Hippocampal formation (tissue), 2 donors: ENCODE data around the gene CFAP57.
"Not testable (repeated sequence)": the region's sequence is repeated elsewhere in the genome, so short reads cannot be mapped to it uniquely, and the experiment has no call there.

Source experiments
- DNase-seq, 2 donors: peaks; one replicate each; lab custom pipeline; 2025; lab: John Stamatoyannopoulos, UW

The CFAP57 gene

GRCh38 chr1:43171876-43172526 lies at the start of gene CFAP57, which contains the start of gene EBNA1BP2:
CFAP57 (plus strand) TSS chr1:43172330; CDS start chr1:43172754, 424 bp downstream.
EBNA1BP2 (minus strand) TSS chr1:43172290; CDS start chr1:43172118, 172 bp downstream.
- peak; percentile 80 to 91 for DNase-seq

GRCh38 chr1:43123031-43123430 lies 49.1 kb upstream of the CFAP57 start:
- no peak for DNase-seq

- DNase-seq, result no peak
Observed at GRCh38 chr1:43128816-43129215, 43.3 kb upstream of the CFAP57 start.

- DNase-seq, result no peak
Observed at GRCh38 chr1:43129426-43129825, 42.7 kb upstream of the CFAP57 start.

DNA sequence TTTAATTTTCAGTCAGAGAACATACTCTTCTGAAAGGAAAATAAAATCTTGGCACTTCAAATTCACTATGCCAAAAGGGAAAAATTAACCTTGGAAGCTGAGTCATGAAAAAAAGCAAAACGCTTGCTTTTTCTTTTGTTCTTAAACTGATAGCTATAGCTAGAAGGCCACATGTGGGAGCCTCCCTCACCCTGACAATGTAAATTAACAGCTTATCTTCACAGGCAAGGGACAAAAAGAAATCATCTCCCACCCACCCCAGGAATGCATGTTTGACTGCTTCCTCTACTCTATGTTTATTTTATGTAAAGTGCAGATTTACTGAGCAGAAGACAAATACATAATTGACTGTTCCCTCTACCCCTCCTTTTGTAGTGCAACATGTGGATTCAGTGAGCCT lies 38.1 kb upstream of the CFAP57 start:
- no peak for DNase-seq

DNA sequence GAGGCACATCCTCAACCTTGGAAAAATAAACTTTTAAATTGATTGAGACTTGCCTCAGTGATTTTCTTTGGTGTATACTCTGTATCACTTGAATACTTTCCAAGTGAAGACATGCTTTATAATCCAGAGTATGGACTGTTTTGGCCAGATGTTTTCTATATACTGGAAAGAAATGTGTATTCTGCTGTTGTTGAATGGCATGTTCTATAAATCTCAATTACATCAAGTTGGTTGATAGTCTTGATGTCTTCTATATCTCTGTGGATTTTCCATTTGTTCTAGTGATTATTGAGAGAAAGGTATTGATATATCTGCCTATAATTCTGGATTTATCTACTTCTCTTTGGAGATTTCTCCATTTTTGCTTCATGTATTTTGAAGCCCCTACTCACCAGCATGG lies 37.5 kb upstream of the CFAP57 start:
- DNase-seq, result no peak

DNA sequence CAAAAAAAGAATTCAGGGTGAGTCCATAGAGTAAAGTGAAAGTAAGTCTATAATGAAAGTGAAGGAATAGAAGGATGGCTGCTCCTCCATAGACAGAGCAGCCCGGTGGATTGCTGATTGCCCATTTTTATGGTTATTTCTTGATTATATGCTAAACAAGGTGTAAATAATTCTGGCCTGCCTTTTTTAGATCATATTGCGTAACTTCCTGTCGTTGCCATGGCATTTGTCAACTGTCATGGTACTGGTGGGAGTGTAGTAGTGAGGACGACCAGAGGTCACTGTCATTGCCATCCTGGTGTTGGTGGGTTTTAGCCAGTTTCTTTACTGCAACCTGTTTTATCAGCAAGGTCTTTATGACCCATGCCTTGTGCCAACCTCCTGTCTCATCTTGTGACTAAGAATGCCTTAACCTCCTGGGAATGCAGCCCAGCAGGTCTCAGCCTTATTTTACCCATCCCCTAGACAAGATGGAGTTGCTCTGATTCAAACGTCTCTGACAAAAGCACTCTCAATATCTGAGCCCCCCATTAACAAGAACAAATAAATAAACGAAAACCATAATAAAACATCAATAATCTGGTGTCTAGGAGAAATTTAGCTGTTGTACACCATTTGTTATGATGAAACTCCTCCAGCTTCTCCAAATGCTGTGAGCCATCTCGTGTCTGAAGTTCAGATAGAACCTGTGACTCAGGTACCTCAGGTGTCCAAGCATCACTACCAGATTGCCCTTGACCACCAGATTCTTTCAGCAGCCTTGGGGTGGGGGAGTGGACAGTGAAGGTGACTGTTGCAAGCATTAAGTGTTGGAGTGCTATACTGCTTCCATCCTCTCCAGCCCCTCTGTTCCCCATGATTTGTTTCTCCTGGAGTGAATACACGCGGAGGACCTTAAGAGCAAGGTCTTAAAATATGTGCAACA lies 36.0 kb upstream of the CFAP57 start:
- no peak for DNase-seq

GRCh38 chr1:43137445-43138052 lies 34.6 kb upstream of the CFAP57 start:
- peak; percentile 22 to 34 for DNase-seq

- DNase-seq, result not testable (repeated sequence)
Observed at GRCh38 chr1:43139295-43139694, 32.8 kb upstream of the CFAP57 start.

DNA sequence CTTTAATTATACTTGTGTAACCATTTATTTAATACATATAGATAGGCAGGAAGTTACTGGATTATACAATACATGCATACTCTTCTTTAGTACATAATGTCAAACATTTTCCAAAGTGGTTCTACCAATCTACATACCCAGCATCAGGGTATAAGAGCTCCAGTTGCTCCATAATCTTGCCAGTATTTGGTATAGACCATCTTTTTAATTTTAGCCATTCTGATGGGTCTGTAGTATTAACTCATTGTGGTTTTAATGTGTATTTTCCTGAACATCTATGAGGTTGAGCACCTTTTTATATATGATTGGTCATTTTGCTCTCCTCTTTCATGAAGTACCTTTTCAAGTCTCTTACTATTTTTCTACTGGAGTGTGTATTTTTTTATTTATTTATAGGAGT lies 32.1 kb upstream of the CFAP57 start:
- DNase-seq, result no peak

DNA sequence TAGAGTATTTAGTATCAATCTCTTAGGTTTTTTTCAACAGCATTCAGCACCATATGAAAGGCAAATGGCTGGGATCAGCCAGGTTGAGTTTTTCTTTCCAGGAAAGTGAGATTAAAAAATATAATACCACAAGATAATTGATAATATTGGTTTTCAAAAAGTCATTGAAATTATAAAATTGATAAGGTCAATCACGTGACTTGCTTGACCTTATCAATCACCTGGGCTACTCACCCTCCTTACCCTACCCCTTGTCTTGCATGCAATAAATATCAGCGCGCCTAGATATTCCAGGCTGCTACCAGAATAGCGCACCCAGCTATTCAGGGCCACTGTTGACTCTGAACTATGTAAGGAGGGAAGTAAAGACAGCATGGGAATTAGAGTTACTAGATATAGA lies 31.5 kb upstream of the CFAP57 start:
- no peak for DNase-seq

- DNase-seq, result no peak
Observed at GRCh38 chr1:43143441-43143888, 28.7 kb upstream of the CFAP57 start.

GRCh38 chr1:43144237-43144636 lies 27.9 kb upstream of the CFAP57 start:
- DNase-seq, result no peak

GRCh38 chr1:43147625-43148327 lies 24.4 kb upstream of the CFAP57 start:
- peak in 1 of 2 donors; percentile 12 for DNase-seq

- no peak for DNase-seq
Observed at GRCh38 chr1:43149889-43150288, 22.2 kb upstream of the CFAP57 start.

DNA sequence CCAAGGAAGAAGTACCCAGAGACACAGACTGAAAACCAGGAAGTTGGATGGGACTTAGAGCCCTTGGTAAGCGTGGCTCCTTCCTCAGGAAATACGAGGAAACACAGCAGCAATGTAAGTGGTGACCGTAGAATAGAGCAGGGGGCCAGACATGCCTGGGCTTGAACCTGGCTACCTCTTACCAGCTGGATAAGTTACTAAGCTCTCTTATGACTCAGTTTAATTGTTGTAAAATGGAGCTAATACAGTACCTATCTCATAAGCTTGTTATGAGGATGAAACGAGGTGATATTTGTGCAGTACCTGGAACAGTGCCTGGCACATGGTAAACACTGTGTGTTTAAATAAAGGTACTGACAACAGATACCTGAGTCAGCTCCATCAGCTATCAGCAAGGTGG lies 19.3 kb upstream of the CFAP57 start:
- DNase-seq, result no peak

- DNase-seq, result no peak
Observed at GRCh38 chr1:43153443-43153842, 18.7 kb upstream of the CFAP57 start.

- no peak for DNase-seq
Observed at GRCh38 chr1:43156026-43156425, 16.1 kb upstream of the CFAP57 start.

DNA sequence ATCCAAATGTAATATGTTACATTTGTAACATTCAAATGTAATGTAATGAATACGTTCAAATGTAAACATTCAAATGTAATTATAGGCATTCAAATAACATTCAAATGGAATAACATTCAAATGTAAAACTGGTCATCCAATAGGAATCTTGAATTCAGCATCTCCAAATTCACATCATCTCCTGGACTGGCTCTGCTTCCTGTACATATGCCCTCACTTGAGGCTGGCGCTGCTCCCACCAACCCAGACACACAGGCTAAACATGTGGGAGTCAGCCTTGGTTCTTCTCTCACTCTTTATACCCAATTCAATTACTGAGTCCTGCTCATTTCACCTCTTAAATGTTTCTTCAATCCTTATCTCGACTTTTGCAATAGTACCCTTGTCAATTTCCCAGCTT lies 7.0 kb upstream of the CFAP57 start:
- no peak for DNase-seq

GRCh38 chr1:43165765-43166164 lies 6.4 kb upstream of the CFAP57 start:
- DNase-seq, result no peak

GRCh38 chr1:43171312-43171875 lies 736 bp upstream of the CFAP57 start:
- DNase-seq, result no peak
